Measurements from ENCODE around the gene ERLIN1.

ERLIN1 gene

DNA sequence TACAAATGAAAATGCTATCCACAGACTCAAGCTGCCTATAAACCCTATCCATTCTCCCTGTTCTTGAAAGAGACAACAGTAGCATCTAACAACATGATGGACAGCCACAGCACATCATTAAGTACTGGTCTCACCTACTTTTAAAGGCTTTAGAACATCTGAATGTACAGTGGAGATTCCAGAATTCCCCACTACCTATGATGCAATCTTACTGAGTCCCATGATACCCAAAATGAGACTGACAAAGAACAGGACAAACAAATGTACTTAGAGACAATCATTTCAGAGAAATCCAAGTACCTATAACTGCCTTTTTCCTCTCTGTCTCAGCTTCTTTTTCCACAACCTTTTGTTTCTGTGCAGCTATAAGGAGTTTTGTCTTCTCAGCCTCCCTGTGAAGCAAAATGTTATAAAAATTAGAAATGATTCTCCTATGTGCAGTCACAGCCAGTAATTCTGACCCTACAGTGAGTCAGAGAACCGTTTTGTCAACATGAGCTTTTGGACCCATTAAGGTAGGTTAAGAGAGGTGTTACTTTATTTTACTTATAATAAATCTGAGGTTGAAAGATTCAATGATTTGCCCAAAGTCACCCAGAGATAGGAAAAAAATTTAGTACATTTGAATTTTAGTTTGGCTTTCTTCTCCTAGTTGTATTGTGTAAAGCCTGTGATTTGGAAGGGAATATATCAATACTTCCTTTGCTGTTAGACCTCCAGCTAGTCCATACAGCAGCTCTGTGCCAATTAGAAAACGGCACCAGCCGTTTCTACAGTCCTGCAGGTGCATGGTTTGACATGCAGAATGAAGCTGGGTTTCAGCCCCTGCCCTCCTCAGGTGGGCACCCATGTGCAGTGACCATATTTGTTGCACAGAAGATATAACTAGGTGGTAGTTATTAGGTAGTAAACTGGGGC is 21.9 kb downstream of the ERLIN1 start:
- Histone ChIP-seq H3K4me3 (ENCODE audit: low read length, poor library complexity, severe bottlenecking) (no peak overlapping the region), H4K20me1 (ENCODE audit: insufficient read depth, low read length, poor library complexity, severe bottlenecking) (peaks cover 58% of the 10 kb centered on the region), H2AFZ (ENCODE audit: low read length) (no peak overlapping the region), H3K9me3 (ENCODE audit: insufficient read depth, low read depth, low read length) (no peaks in the 10 kb centered on the region), H3K9ac (ENCODE audit: low read depth, low read length, poor library complexity, severe bottlenecking) (no peak overlapping the region), H3F3A (ENCODE audit: low read depth) (no peaks in the 10 kb centered on the region), H3K4me2 (ENCODE audit: low read depth, low read length, poor library complexity, severe bottlenecking) (no peak overlapping the region), H3K27me3 (ENCODE audit: insufficient read depth, low read length, poor library complexity, severe bottlenecking) (no peaks in the 10 kb centered on the region), H3K9me2 (replicated peaks; ENCODE audit: low read depth, low read length) (no peaks in the 10 kb centered on the region), H3K36me3 (ENCODE audit: insufficient read depth, low read length) (peaks cover 82% of the 10 kb centered on the region), H3K79me2 (ENCODE audit: insufficient read depth, low read length) (peaks cover 82% of the 10 kb centered on the region), H3K4me1 (ENCODE audit: insufficient read depth, low read length, poor library complexity, severe bottlenecking) (no peaks in the 10 kb centered on the region)
- TF ChIP-seq EZH2phosphoT487 (IDR thresholded peaks at IDR 0.05; ENCODE audit: borderline replicate concordance) = no peak
- TF ChIP-seq, protein P1, sequence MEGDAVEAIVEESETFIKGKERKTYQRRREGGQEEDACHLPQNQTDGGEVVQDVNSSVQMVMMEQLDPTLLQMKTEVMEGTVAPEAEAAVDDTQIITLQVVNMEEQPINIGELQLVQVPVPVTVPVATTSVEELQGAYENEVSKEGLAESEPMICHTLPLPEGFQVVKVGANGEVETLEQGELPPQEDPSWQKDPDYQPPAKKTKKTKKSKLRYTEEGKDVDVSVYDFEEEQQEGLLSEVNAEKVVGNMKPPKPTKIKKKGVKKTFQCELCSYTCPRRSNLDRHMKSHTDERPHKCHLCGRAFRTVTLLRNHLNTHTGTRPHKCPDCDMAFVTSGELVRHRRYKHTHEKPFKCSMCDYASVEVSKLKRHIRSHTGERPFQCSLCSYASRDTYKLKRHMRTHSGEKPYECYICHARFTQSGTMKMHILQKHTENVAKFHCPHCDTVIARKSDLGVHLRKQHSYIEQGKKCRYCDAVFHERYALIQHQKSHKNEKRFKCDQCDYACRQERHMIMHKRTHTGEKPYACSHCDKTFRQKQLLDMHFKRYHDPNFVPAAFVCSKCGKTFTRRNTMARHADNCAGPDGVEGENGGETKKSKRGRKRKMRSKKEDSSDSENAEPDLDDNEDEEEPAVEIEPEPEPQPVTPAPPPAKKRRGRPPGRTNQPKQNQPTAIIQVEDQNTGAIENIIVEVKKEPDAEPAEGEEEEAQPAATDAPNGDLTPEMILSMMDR (conservative IDR thresholded peaks at IDR 0.05; ENCODE audit: low read length) = no peak

- Histone ChIP-seq H3K4me3 (ENCODE audit: low read length, poor library complexity, severe bottlenecking) (no peak overlapping the region), H3K79me2 (ENCODE audit: insufficient read depth, low read length) (peaks cover 82% of the 10 kb centered on the region), H3K4me1 (ENCODE audit: insufficient read depth, low read length, poor library complexity, severe bottlenecking) (no peaks in the 10 kb centered on the region), H3K27me3 (ENCODE audit: insufficient read depth, low read length, poor library complexity, severe bottlenecking) (no peaks in the 10 kb centered on the region), H4K20me1 (ENCODE audit: insufficient read depth, low read length, poor library complexity, severe bottlenecking) (peaks cover 61% of the 10 kb centered on the region), H3F3A (ENCODE audit: low read depth) (no peaks in the 10 kb centered on the region), H3K9ac (ENCODE audit: low read depth, low read length, poor library complexity, severe bottlenecking) (no peak overlapping the region), H3K4me2 (ENCODE audit: low read depth, low read length, poor library complexity, severe bottlenecking) (no peak overlapping the region), H2AFZ (ENCODE audit: low read length) (no peak overlapping the region), H3K9me3 (ENCODE audit: insufficient read depth, low read depth, low read length) (no peaks in the 10 kb centered on the region), H3K9me2 (replicated peaks; ENCODE audit: low read depth, low read length) (no peaks in the 10 kb centered on the region), H3K36me3 (ENCODE audit: insufficient read depth, low read length) (peaks cover 82% of the 10 kb centered on the region)
- no peak for TF ChIP-seq EZH2phosphoT487 (IDR thresholded peaks at IDR 0.05; ENCODE audit: borderline replicate concordance)
Measured at GRCh38 chr10:100162696-100163095, 23.1 kb downstream of the ERLIN1 start.

DNA sequence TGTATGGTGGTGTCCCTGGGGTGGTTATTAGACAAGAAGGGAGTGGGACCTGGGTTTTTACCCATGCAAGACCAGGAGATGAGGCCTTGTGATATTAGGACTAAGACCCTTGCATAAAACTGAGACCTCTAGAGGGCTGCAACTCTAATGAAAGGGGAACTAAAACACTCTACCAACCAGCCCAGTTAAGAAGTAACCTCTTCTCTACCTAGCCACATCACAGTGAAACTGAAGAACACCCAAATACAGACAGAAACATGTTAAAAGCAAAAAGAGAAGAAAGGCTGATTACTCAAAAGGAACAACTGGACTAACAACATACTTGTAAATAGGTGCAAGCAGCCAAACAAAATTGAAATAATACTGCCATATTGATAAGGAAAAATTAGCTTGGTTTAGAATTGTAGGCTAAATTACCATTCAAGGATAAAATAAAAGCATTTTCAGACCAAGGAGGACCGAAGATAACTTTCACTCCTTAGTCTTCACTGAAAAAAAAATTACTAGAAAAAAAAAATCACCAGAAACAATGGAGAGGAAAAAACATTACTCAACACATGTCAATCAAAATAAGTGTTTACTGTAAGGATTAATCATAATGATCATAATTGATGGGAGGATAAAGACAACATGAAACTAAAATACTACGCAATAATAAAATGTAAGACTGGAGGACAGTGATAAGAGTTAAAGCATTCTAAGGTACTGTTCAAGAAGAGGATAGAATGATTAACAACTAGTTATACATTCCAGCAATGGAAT is 27.6 kb downstream of the ERLIN1 start:
- Histone ChIP-seq H3K4me1 (ENCODE audit: insufficient read depth, low read length, poor library complexity, severe bottlenecking) (no peaks in the 10 kb centered on the region), H3K36me3 (ENCODE audit: insufficient read depth, low read length) (peaks cover 90% of the 10 kb centered on the region), H3K9me3 (ENCODE audit: insufficient read depth, low read depth, low read length) (no peaks in the 10 kb centered on the region), H3K9me2 (replicated peaks; ENCODE audit: low read depth, low read length) (no peaks in the 10 kb centered on the region), H3K4me3 (ENCODE audit: low read length, poor library complexity, severe bottlenecking) (no peak overlapping the region), H3K9ac (ENCODE audit: low read depth, low read length, poor library complexity, severe bottlenecking) (no peak overlapping the region), H3F3A (ENCODE audit: low read depth) (no peaks in the 10 kb centered on the region), H4K20me1 (ENCODE audit: insufficient read depth, low read length, poor library complexity, severe bottlenecking) (peaks cover 59% of the 10 kb centered on the region), H3K79me2 (ENCODE audit: insufficient read depth, low read length) (peaks cover 61% of the 10 kb centered on the region), H3K4me2 (ENCODE audit: low read depth, low read length, poor library complexity, severe bottlenecking) (no peak overlapping the region), H3K27me3 (ENCODE audit: insufficient read depth, low read length, poor library complexity, severe bottlenecking) (no peaks in the 10 kb centered on the region), H2AFZ (ENCODE audit: low read length) (no peak overlapping the region)
- no peak for TF ChIP-seq EZH2phosphoT487 (IDR thresholded peaks at IDR 0.05; ENCODE audit: borderline replicate concordance)
- TF ChIP-seq, protein P1 (conservative IDR thresholded peaks at IDR 0.05; ENCODE audit: low read length) = no peak

Data from Loucy (cell line).